Measurements from ENCODE around the gene NAA80. TPM values are rescaled to one million over a fixed set of nuclear protein-coding genes. Genes with fewer than 3 reads are reported as not detected.

NAA80 gene
- total RNA-seq, 2 donors from 2014 or later = 4.4 to 11.2 TPM

GRCh38 chr3:50319894-50320625 is 20.9 kb upstream of the NAA80 start:
- TF ChIP-seq, protein P1, sequence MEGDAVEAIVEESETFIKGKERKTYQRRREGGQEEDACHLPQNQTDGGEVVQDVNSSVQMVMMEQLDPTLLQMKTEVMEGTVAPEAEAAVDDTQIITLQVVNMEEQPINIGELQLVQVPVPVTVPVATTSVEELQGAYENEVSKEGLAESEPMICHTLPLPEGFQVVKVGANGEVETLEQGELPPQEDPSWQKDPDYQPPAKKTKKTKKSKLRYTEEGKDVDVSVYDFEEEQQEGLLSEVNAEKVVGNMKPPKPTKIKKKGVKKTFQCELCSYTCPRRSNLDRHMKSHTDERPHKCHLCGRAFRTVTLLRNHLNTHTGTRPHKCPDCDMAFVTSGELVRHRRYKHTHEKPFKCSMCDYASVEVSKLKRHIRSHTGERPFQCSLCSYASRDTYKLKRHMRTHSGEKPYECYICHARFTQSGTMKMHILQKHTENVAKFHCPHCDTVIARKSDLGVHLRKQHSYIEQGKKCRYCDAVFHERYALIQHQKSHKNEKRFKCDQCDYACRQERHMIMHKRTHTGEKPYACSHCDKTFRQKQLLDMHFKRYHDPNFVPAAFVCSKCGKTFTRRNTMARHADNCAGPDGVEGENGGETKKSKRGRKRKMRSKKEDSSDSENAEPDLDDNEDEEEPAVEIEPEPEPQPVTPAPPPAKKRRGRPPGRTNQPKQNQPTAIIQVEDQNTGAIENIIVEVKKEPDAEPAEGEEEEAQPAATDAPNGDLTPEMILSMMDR (IDR thresholded peaks at IDR 0.05) = no peak
- no peak for TF ChIP-seq POLR2A (IDR thresholded peaks at IDR 0.05)
- Histone ChIP-seq H3K9me3 (no peaks in the 10 kb centered on the region), H3K4me3 (peak overlapping the region in 1 of 2 donors; percentile 62), H3K36me3 (replicated peaks in 1 of 2; ENCODE audit: insufficient read depth in 1 of 2, low read depth in 2 of 2) (peaks cover 0 to 5% of the 10 kb centered on the region in 2 donors), H3K27me3 (no peaks in the 10 kb centered on the region), H3K27ac (peak overlapping the region; percentile 88 to 98 (median 96)), H3K4me1 (peaks cover 59% of the 10 kb centered on the region)
- intact Hi-C loops (cut with DNase I) = no loop called here
- ATAC-seq (no peak), DNase-seq (no peak)
- WGBS, 2 donors = 72 to 79% methylated on average over 22 to 27 of the region's 29 CpGs

GRCh38 chr3:50319181-50319893 is 20.1 kb upstream of the NAA80 start:
- Histone ChIP-seq H3K27ac (no peak overlapping the region), H3K27me3 (no peaks in the 10 kb centered on the region), H3K36me3 (replicated peaks in 1 of 2; ENCODE audit: insufficient read depth in 1 of 2, low read depth in 2 of 2) (peaks cover 0 to 5% of the 10 kb centered on the region in 2 donors), H3K9me3 (no peaks in the 10 kb centered on the region), H3K4me1 (peaks cover 53% of the 10 kb centered on the region), H3K4me3 (no peak overlapping the region)
- ATAC-seq (no peak), DNase-seq (no peak)
- no peak for TF ChIP-seq POLR2A (IDR thresholded peaks at IDR 0.05)
- TF ChIP-seq, protein P1 (IDR thresholded peaks at IDR 0.05) = no peak
- WGBS, 2 donors = 84 to 92% methylated on average over 14 to 16 of the region's 16 CpGs
- intact Hi-C loops (cut with DNase I) = no loop called here

DNA sequence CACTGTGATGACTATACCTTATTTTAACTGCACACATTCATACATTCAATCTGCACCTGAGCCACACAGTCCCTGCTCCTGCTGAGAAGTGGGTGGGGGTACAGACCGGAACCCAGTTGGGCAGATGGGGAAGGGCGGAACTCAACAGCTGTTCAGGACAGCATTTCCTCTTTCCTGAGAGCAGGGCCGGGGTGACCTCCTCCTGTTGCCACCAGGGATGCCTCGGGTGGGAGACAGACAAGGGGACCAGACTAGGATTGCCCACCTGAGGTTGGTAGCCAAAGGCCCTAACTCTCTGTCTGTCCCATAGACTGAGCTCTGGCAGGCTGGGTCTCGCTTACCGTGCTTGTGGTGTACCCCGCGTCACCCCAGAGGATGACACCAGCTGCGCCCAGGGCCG is 19.4 kb upstream of the NAA80 start:
- H3K36me3 ChIP-seq (replicated peaks in 1 of 2; ENCODE audit: insufficient read depth in 1 of 2, low read depth in 2 of 2) = peaks cover 0 to 5% of the 10 kb centered on the region in 2 donors
- H3K27ac ChIP-seq = no peak overlapping the region
- 84 to 100% methylated on average over 1 to 10 of the region's 10 CpGs for WGBS, 2 donors
- intact Hi-C loops (cut with DNase I) = no loop called here
- H3K27me3 ChIP-seq = no peaks in the 10 kb centered on the region
- DNase-seq = no peak
- no peak for ATAC-seq
- no peak overlapping the region for H3K4me3 ChIP-seq
- H3K9me3 ChIP-seq = no peaks in the 10 kb centered on the region
- peaks cover 50% of the 10 kb centered on the region for H3K4me1 ChIP-seq
- TF ChIP-seq, protein P1 (IDR thresholded peaks at IDR 0.05) = no peak
- no peak for TF ChIP-seq POLR2A (IDR thresholded peaks at IDR 0.05)

- ATAC-seq (no peak), DNase-seq (no peak)
- intact Hi-C loops (cut with DNase I) = no loop called here
- TF ChIP-seq, protein P1 (IDR thresholded peaks at IDR 0.05) = no peak
- no peak for TF ChIP-seq POLR2A (IDR thresholded peaks at IDR 0.05)
- WGBS, 2 donors = 85 to 100% methylated on average over 1 to 11 of the region's 11 CpGs
- peak overlapping the region in 1 of 4 donors; percentile 12 for H3K27ac ChIP-seq
- H3K27me3 ChIP-seq = no peaks in the 10 kb centered on the region
- peaks cover 50% of the 10 kb centered on the region for H3K4me1 ChIP-seq
- no peak overlapping the region for H3K4me3 ChIP-seq
- no peaks in the 10 kb centered on the region for H3K9me3 ChIP-seq
- H3K36me3 ChIP-seq (replicated peaks in 1 of 2; ENCODE audit: insufficient read depth in 1 of 2, low read depth in 2 of 2) = peaks cover 0 to 5% of the 10 kb centered on the region in 2 donors
Measured at GRCh38 chr3:50318163-50318562, 19.0 kb upstream of the NAA80 start.

All from body of pancreas (tissue), 4 donors.